ENCODE results near the gene MOSPD3.

- TF ChIP-seq EP300 (IDR thresholded peaks at IDR 0.05): no peak
- TF ChIP-seq CTCF (IDR thresholded peaks at IDR 0.05): peak in 1 of 6 experiments; percentile 7
These were observed 25.9 kb upstream of the MOSPD3 start, which contains the start of gene FBXO24 for GRCh38 chr7:100586266-100587025.

All from upper lobe of left lung (tissue), 4 donors.